GM19397 (cell line): ENCODE data around the gene CADM2.
"Not testable (repeated sequence)": the region's sequence is repeated elsewhere in the genome, so short reads cannot be mapped to it uniquely, and the experiment has no call there.

Source experiments
- ATAC-seq: cut with Tn5 transposase; IDR thresholded peaks from one replicate; pipeline ENCODE4 v1.9.1; 2021; ENCODE audit warnings: mild to moderate bottlenecking, moderate library complexity; ENCODE audit not compliant: unreplicated experiment

The CADM2 gene

GRCh38 chr3:84958495-84959469 is at the start of gene CADM2:
TSS of gene CADM2 (plus strand) at chr3:84958989.
- peak; percentile 94 for ATAC-seq

- ATAC-seq: not testable (repeated sequence)
Observed at GRCh38 chr3:84918592-84918991, 40.2 kb upstream of the CADM2 start.

- no peak for ATAC-seq
Observed at GRCh38 chr3:84922682-84923081, 36.1 kb upstream of the CADM2 start.

GRCh38 chr3:84925571-84925970 is 33.2 kb upstream of the CADM2 start:
- ATAC-seq: no peak

GRCh38 chr3:84943379-84943778 is 15.4 kb upstream of the CADM2 start:
- no peak for ATAC-seq

GRCh38 chr3:84946240-84946639 is 12.5 kb upstream of the CADM2 start:
- ATAC-seq: no peak

GRCh38 chr3:84959470-84960271 is 882 bp downstream of the CADM2 start:
- ATAC-seq: no peak

GRCh38 chr3:84960581-84960980 is 1.8 kb downstream of the CADM2 start:
- ATAC-seq: no peak

- ATAC-seq: no peak
Observed at GRCh38 chr3:84961011-84961410, 2.2 kb downstream of the CADM2 start.

GRCh38 chr3:84961521-84962255 is 2.9 kb downstream of the CADM2 start:
- no peak for ATAC-seq

- no peak for ATAC-seq
Observed at GRCh38 chr3:84962415-84962814, 3.6 kb downstream of the CADM2 start.

- no peak for ATAC-seq
Observed at GRCh38 chr3:84963137-84963536, 4.3 kb downstream of the CADM2 start.

GRCh38 chr3:84965141-84965540 is 6.4 kb downstream of the CADM2 start:
- ATAC-seq: no peak

GRCh38 chr3:84967767-84968581 is 9.2 kb downstream of the CADM2 start:
- no peak for ATAC-seq

- ATAC-seq: no peak
Observed at GRCh38 chr3:84968701-84969235, 10.0 kb downstream of the CADM2 start.

GRCh38 chr3:84974347-84974746 is 15.6 kb downstream of the CADM2 start:
- no peak for ATAC-seq

GRCh38 chr3:84977021-84977420 is 18.2 kb downstream of the CADM2 start:
- no peak for ATAC-seq

- no peak for ATAC-seq
Observed at GRCh38 chr3:84978843-84979242, 20.1 kb downstream of the CADM2 start.

GRCh38 chr3:84980011-84980410 is 21.2 kb downstream of the CADM2 start:
- no peak for ATAC-seq

GRCh38 chr3:84980456-84980855 is 21.7 kb downstream of the CADM2 start:
- no peak for ATAC-seq
